Mesendoderm (in vitro differentiated cells): ENCODE measurements around the gene OR51B4.
"Not testable (repeated sequence)": the region's sequence is repeated elsewhere in the genome, so short reads cannot be mapped to it uniquely, and the experiment has no call there.

ENCODE experiments used
- DNase-seq: peaks from one replicate; pipeline ENCODE4 v3.0.0; 2013
- H2AK5ac ChIP-seq: 2 replicates; pipeline ENCODE4 v1.6.1; 2013; ENCODE audit warnings: low read length, inconsistent platforms
- H2BK120ac ChIP-seq: 2 replicates; pipeline ENCODE4 v1.6.1; 2013; ENCODE audit warnings: low read depth, mild to moderate bottlenecking, low read length, moderate library complexity, mixed read lengths
- H2BK15ac ChIP-seq: replicated peaks from 2 replicates; pipeline ENCODE4 v1.6.1; 2013; ENCODE audit warnings: low read depth, mild to moderate bottlenecking, moderate library complexity
- H2BK5ac ChIP-seq: 2 replicates; pipeline ENCODE4 v1.6.1; 2013; ENCODE audit warnings: low read length, inconsistent platforms
- H3K18ac ChIP-seq: 2 replicates; pipeline ENCODE4 v1.6.1; 2013; ENCODE audit warnings: mild to moderate bottlenecking, low read length, mixed read lengths
- H3K23ac ChIP-seq: one replicate; pipeline ENCODE4 v1.6.1; 2013; ENCODE audit warnings: low read length
- H3K27ac ChIP-seq: 2 replicates; pipeline ENCODE4 v1.5.1; 2013; ENCODE audit warnings: low read depth, mild to moderate bottlenecking, inconsistent platforms, low read length, moderate library complexity
- H3K27me3 ChIP-seq: 2 replicates; pipeline ENCODE4 v1.6.1; 2013; ENCODE audit warnings: low read length, control low read depth, mild to moderate bottlenecking, inconsistent platforms; ENCODE audit not compliant: insufficient read depth, poor library complexity
- H3K36me3 ChIP-seq: 2 replicates; pipeline ENCODE4 v1.6.1; 2013; ENCODE audit warnings: low read length, inconsistent platforms; ENCODE audit not compliant: control insufficient read depth, insufficient read depth
- H3K4ac ChIP-seq: one replicate; pipeline ENCODE4 v1.6.1; 2013; ENCODE audit warnings: low read depth, mild to moderate bottlenecking, low read length, moderate library complexity
- H3K4me1 ChIP-seq: 2 replicates; pipeline ENCODE4 v1.6.1; 2013; ENCODE audit warnings: low read depth, low read length, inconsistent platforms; ENCODE audit not compliant: control insufficient read depth
- H3K4me2 ChIP-seq: 2 replicates; pipeline ENCODE4 v1.6.1; 2013; ENCODE audit warnings: low read length
- H3K4me3 ChIP-seq: 2 replicates; pipeline ENCODE4 v1.5.1; 2013; ENCODE audit warnings: mild to moderate bottlenecking, low read length
- H3K56ac ChIP-seq: one replicate; pipeline ENCODE4 v1.6.1; 2013; ENCODE audit warnings: low read length
- H3K79me1 ChIP-seq: 2 replicates; pipeline ENCODE4 v1.6.1; 2013; ENCODE audit warnings: low read length, inconsistent platforms
- H3K79me2 ChIP-seq: 2 replicates; pipeline ENCODE4 v1.6.1; 2013; ENCODE audit warnings: mild to moderate bottlenecking, low read length; ENCODE audit not compliant: control insufficient read depth, insufficient read depth
- H3K9ac ChIP-seq: 2 replicates; pipeline ENCODE4 v1.6.1; 2013; ENCODE audit warnings: low read length, inconsistent platforms
- H4K5ac ChIP-seq: one replicate; pipeline ENCODE4 v1.6.1; 2013; ENCODE audit warnings: low read length
- H4K8ac ChIP-seq: one replicate; pipeline ENCODE4 v1.6.1; 2013; ENCODE audit warnings: low read depth, mild to moderate bottlenecking, control low read depth, low read length, moderate library complexity
- WGBS: extraction: QIAGEN DNeasy Blood & Tissue Kit; methylation state at CpG from one replicate; pipeline ENCODE4 v1.1.7; 2013; ENCODE audit warnings: low lambda C conversion rate, missing lambda C conversion rate; ENCODE audit not compliant: insufficient coverage; ENCODE audit errors: extremely low coverage; 5-methylcytosine and 5-hydroxymethylcytosine counted together

OR51B4 gene

DNA sequence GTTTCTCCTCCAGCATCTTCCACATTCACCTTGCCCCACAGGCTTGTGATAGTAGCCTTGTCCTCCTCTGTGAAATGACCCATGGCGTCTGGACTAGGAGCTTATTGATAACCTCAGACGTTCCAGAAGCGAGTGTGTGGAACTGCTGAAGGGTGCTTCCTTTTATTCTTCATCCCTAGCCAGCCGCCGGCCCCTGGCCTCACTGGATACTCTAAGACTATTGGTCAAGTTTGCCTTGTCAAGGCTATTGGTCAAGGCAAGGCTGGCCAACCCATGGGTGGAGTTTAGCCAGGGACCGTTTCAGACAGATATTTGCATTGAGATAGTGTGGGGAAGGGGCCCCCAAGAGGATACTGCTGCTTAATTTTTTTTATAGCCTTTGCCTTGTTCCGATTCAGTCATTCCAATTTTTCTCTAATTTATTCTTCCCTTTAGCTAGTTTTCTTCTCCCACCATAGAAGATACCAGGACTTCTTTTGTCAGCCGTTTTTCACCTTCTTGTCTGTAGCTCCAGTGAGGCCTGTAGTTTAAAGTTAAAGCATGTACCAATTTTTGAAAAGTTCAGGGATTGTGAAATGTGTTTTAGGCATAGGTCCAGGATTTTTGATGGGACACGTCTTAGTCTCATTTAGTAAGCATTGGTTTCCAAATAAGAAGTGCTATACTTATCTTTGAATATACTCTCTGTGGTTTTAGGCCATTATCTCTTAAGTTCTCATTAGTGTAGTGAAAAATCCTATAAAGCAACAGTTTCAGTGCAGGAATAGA lies 46.9 kb downstream of the OR51B4 start, which contains the start of gene HBG2:
HBG2 (minus strand) TSS at position 136 of the 768 bp plus-strand sequence; CDS start at position 83, 53 bp downstream.
- H2BK5ac ChIP-seq, H3K4me3 ChIP-seq, H3K27me3 ChIP-seq, H3K4ac ChIP-seq, H3K36me3 ChIP-seq, H3K56ac ChIP-seq, H4K8ac ChIP-seq, H3K79me2 ChIP-seq, H3K27ac ChIP-seq, H2BK120ac ChIP-seq, H3K23ac ChIP-seq, H3K79me1 ChIP-seq, H3K4me1 ChIP-seq, H4K5ac ChIP-seq, H2BK15ac ChIP-seq, H3K9ac ChIP-seq, DNase-seq, H3K18ac ChIP-seq, H3K4me2 ChIP-seq, H2AK5ac ChIP-seq: not testable (repeated sequence)
- WGBS: no CpG with 5 or more reads among the region's 9 CpGs

DNA sequence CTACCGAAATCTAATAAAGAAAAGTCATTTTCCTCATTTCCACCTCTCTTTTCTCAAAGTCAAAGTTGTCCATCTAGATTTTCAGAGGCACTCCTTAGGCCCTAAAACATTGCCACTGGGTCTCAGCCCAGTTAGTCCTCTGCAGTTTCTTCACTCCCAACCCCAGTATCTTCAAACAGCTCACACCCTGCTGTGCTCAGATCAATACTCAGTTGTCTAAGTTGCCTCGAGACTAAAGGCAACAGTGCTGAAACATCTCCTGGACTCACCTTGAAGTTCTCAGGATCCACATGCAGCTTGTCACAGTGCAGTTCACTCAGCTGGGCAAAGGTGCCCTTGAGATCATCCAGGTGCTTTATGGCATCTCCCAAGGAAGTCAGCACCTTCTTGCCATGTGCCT lies 47.7 kb downstream of the OR51B4 start:
- H2BK15ac ChIP-seq, H3K4ac ChIP-seq, H3K56ac ChIP-seq, H3K18ac ChIP-seq, H3K4me2 ChIP-seq, H3K36me3 ChIP-seq, H3K79me2 ChIP-seq, H3K4me3 ChIP-seq, H3K79me1 ChIP-seq, H2BK5ac ChIP-seq, H2AK5ac ChIP-seq, H3K27ac ChIP-seq, H3K4me1 ChIP-seq, H3K9ac ChIP-seq, DNase-seq, H4K8ac ChIP-seq, H4K5ac ChIP-seq, H2BK120ac ChIP-seq, H3K27me3 ChIP-seq, H3K23ac ChIP-seq: not testable (repeated sequence)
- WGBS: no CpG with 5 or more reads among the region's 2 CpGs

GRCh38 chr11:5253440-5253839 lies 48.3 kb downstream of the OR51B4 start:
- H2BK5ac ChIP-seq, H3K36me3 ChIP-seq, H3K18ac ChIP-seq, H3K4ac ChIP-seq, H2AK5ac ChIP-seq, H4K8ac ChIP-seq, H3K9ac ChIP-seq, H3K4me3 ChIP-seq, H2BK120ac ChIP-seq, H3K4me1 ChIP-seq, H3K4me2 ChIP-seq, H4K5ac ChIP-seq, H3K79me2 ChIP-seq, H3K27me3 ChIP-seq, H2BK15ac ChIP-seq, H3K27ac ChIP-seq, H3K23ac ChIP-seq, H3K56ac ChIP-seq, H3K79me1 ChIP-seq, DNase-seq: not testable (repeated sequence)
- no CpG with 5 or more reads among the region's 5 CpGs for WGBS

DNA sequence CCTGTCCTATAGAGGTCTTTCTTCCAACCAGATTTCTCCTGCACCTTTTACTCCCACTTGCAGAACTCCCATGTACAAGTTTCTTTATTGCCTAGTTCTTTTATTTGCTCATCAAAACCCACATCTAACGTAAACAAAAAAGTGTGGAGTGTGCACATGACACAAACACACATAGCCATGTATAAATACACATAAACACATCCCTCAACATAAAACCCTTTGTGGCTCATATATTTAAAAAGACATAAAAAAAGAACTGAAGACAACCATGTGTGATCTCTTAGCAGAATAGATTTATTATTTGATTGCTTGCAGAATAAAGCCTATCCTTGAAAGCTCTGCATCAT lies 48.9 kb downstream of the OR51B4 start:
- Histone ChIP-seq H3K79me1 (no peaks in the 10 kb centered on the region), H3K4me1 (no peaks in the 10 kb centered on the region), H3K9ac (no peak overlapping the region), H3K23ac (no peak overlapping the region), H3K36me3 (no peaks in the 10 kb centered on the region), H4K5ac (no peak overlapping the region), H3K79me2 (no peaks in the 10 kb centered on the region), H3K27ac (no peak overlapping the region), H2AK5ac (no peak overlapping the region), H2BK5ac (no peak overlapping the region), H3K4ac (no peak overlapping the region), H3K4me2 (no peak overlapping the region), H3K4me3 (no peak overlapping the region), H2BK120ac (no peak overlapping the region), H2BK15ac (no peak overlapping the region), H3K56ac (no peak overlapping the region), H3K27me3 (no peaks in the 10 kb centered on the region), H4K8ac (no peak overlapping the region), H3K18ac (no peak overlapping the region)
- no CpG with 5 or more reads among the region's 1 CpG for WGBS
- no peak for DNase-seq

GRCh38 chr11:5252192-5252918 lies 49.4 kb downstream of the OR51B4 start:
- Histone ChIP-seq H3K18ac (no peak overlapping the region), H4K5ac (no peak overlapping the region), H3K36me3 (no peaks in the 10 kb centered on the region), H2BK5ac (no peak overlapping the region), H3K56ac (no peak overlapping the region), H3K9ac (no peak overlapping the region), H3K79me1 (no peaks in the 10 kb centered on the region), H2BK15ac (no peak overlapping the region), H3K79me2 (no peaks in the 10 kb centered on the region), H3K4me2 (no peak overlapping the region), H2AK5ac (no peak overlapping the region), H3K23ac (no peak overlapping the region), H3K4ac (no peak overlapping the region), H3K27me3 (no peaks in the 10 kb centered on the region), H3K4me3 (no peak overlapping the region), H4K8ac (no peak overlapping the region), H3K27ac (no peak overlapping the region), H3K4me1 (no peaks in the 10 kb centered on the region), H2BK120ac (no peak overlapping the region)
- DNase-seq: no peak
- no CpG with 5 or more reads among the region's 9 CpGs for WGBS
